HuH-7.5 (cell line): ENCODE data around the gene PGC.

Source experiments
- DNase-seq: peaks from one replicate; pipeline ENCODE4 v3.0.0; 2011; ENCODE audit warnings: low spot score

PGC gene

GRCh38 chr6:41746107-41746506 lies 1.1 kb downstream of the PGC start:
- DNase-seq, result no peak

GRCh38 chr6:41744236-41744787 lies 2.9 kb downstream of the PGC start:
- no peak for DNase-seq

- DNase-seq, result no peak
Measured at GRCh38 chr6:41743406-41744235, 3.6 kb downstream of the PGC start.

GRCh38 chr6:41741625-41742490 lies 5.3 kb downstream of the PGC start:
- DNase-seq, result no peak

GRCh38 chr6:41740366-41741162 lies 6.6 kb downstream of the PGC start:
- DNase-seq, result no peak

GRCh38 chr6:41739041-41739440 lies 8.2 kb downstream of the PGC start:
- no peak for DNase-seq

GRCh38 chr6:41737591-41738130 lies 9.5 kb downstream of the PGC start:
- DNase-seq, result no peak

- DNase-seq, result no peak
Measured at GRCh38 chr6:41736800-41737555, 10.2 kb downstream of the PGC start.

- DNase-seq, result no peak
Measured at GRCh38 chr6:41736186-41736733, 10.9 kb downstream of the PGC start.

- DNase-seq, result peak; percentile 81
Measured at GRCh38 chr6:41735427-41736185, 11.6 kb downstream of the PGC start, which contains the start of gene TFEB. Gene TFEB, minus strand, starts transcription at chr6:41735608. Its CDS starts 44,395 bp downstream, at chr6:41691213.

GRCh38 chr6:41734666-41735426 lies 12.4 kb downstream of the PGC start:
- DNase-seq, result peak; percentile 78

- DNase-seq, result peak; percentile 79
Measured at GRCh38 chr6:41733707-41734665, 13.2 kb downstream of the PGC start.

GRCh38 chr6:41733360-41733706 lies 13.9 kb downstream of the PGC start:
- no peak for DNase-seq

- DNase-seq, result no peak
Measured at GRCh38 chr6:41732591-41733359, 14.4 kb downstream of the PGC start.

- no peak for DNase-seq
Measured at GRCh38 chr6:41732149-41732548, 15.0 kb downstream of the PGC start.

- DNase-seq, result no peak
Measured at GRCh38 chr6:41731561-41732086, 15.6 kb downstream of the PGC start.
